Measurements from ENCODE around the gene TRIO. TPM values are rescaled to one million over a fixed set of nuclear protein-coding genes. Genes with fewer than 3 reads are reported as not detected.

TRIO gene
- total RNA-seq, 1 experiment from 2014 or later: 88.8 TPM

- peaks cover 11% of the 10 kb centered on the region for H3K36me3 Mint-ChIP-seq
- no peak overlapping the region; the same call in 1 of the 2 replicates for H3K27ac Mint-ChIP-seq
- H3K27me3 Mint-ChIP-seq (ENCODE audit: low read depth): no peaks in the 10 kb centered on the region
- CTCF ChIA-PET: interaction anchor here (0.7 kb wide), 1 partner anchor 23 kb away, joined by 3 read pairs; no protein-coding TSS in a partner anchor
- no peak overlapping the region for H3K4me3 Mint-ChIP-seq
- DNase-seq (ENCODE audit: low spot score) (no peak), ATAC-seq (no peak)
- POLR2A ChIA-PET: no interaction called here
- no peaks in the 10 kb centered on the region for H3K9me3 Mint-ChIP-seq
- peaks cover 15% of the 10 kb centered on the region for H3K4me1 Mint-ChIP-seq
- TF ChIP-seq JAZF1 (CRISPR knock-in tag; IDR thresholded peaks at IDR 0.05) (no peak), CDX4 (CRISPR knock-in tag; IDR thresholded peaks at IDR 0.05; ENCODE audit: borderline replicate concordance) (no peak), GABPB1 (CRISPR knock-in tag; IDR thresholded peaks at IDR 0.05) (no peak), NR1H2 (CRISPR knock-in tag; IDR thresholded peaks at IDR 0.05) (no peak)
Observed at GRCh38 chr5:14328144-14328543, 185.0 kb downstream of the TRIO start.

- no peak overlapping the region for H3K27ac Mint-ChIP-seq
- H3K9me3 Mint-ChIP-seq: no peaks in the 10 kb centered on the region
- DNase-seq (ENCODE audit: low spot score) (no peak), ATAC-seq (no peak)
- H3K27me3 Mint-ChIP-seq (ENCODE audit: low read depth): no peaks in the 10 kb centered on the region
- no peak overlapping the region for H3K4me3 Mint-ChIP-seq
- CTCF ChIA-PET: interaction anchor here (0.7 to 1.5 kb wide), 4 partner anchors 22 to 34 kb away, joined by 3 to 4 read pairs (median 4); no protein-coding TSS in a partner anchor
- H3K36me3 Mint-ChIP-seq: peaks cover 11% of the 10 kb centered on the region
- H3K4me1 Mint-ChIP-seq: peaks cover 22% of the 10 kb centered on the region
- POLR2A ChIA-PET: no interaction called here
- TF ChIP-seq FOXJ3 (CRISPR knock-in tag; IDR thresholded peaks at IDR 0.05; ENCODE audit: borderline replicate concordance) (no peak), TCF7 (CRISPR knock-in tag; IDR thresholded peaks at IDR 0.05; ENCODE audit: low read depth) (no peak), NFATC4 (CRISPR knock-in tag; IDR thresholded peaks at IDR 0.05) (no peak), ZNF425 (CRISPR knock-in tag; conservative IDR thresholded peaks at IDR 0.05) (no peak)
Observed at GRCh38 chr5:14330291-14330690, 187.1 kb downstream of the TRIO start.

GRCh38 chr5:14330729-14331385, 187.7 kb downstream of the TRIO start:
- no peak for DNase-seq (ENCODE audit: low spot score)
- CTCF ChIA-PET: interaction anchor here (1.1 kb wide), 2 partner anchors 21 to 27 kb away, joined by 4 read pairs; no protein-coding TSS in a partner anchor
- Mint-ChIP-seq H3K9me3 (no peaks in the 10 kb centered on the region), H3K4me3 (no peak overlapping the region), H3K36me3 (peaks cover 11% of the 10 kb centered on the region), H3K27me3 (ENCODE audit: low read depth) (no peaks in the 10 kb centered on the region), H3K27ac (no peak overlapping the region), H3K4me1 (peaks cover 22% of the 10 kb centered on the region)
- ATAC-seq: no peak
- POLR2A ChIA-PET: no interaction called here
- TF ChIP-seq CREM (CRISPR knock-in tag; IDR thresholded peaks at IDR 0.05) (no peak), ZNF671 (CRISPR knock-in tag; IDR thresholded peaks at IDR 0.05) (no peak), STAT6 (CRISPR knock-in tag; conservative IDR thresholded peaks at IDR 0.05; ENCODE audit: low read depth) (no peak), FOXP1 (CRISPR knock-in tag; IDR thresholded peaks at IDR 0.05; ENCODE audit: borderline replicate concordance) (no peak), NFYB (CRISPR knock-in tag; conservative IDR thresholded peaks at IDR 0.05; ENCODE audit: low read depth) (no peak), AFF4 (CRISPR knock-in tag; IDR thresholded peaks at IDR 0.05; ENCODE audit: borderline replicate concordance) (no peak), NR3C1 (CRISPR knock-in tag; conservative IDR thresholded peaks at IDR 0.05; ENCODE audit: low read depth) (no peak), SMAD4 (CRISPR knock-in tag; IDR thresholded peaks at IDR 0.05) (no peak), E2F4 (CRISPR knock-in tag; IDR thresholded peaks at IDR 0.05; ENCODE audit: borderline replicate concordance, low read depth) (no peak), ZNF396 (CRISPR knock-in tag; IDR thresholded peaks at IDR 0.05; ENCODE audit: borderline replicate concordance) (no peak), MYBL2 (CRISPR knock-in tag; IDR thresholded peaks at IDR 0.05) (no peak)
